HG02981 (cell line): Measurements from ENCODE around the gene RNF121.
"Not testable (repeated sequence)": the region's sequence is repeated elsewhere in the genome, so short reads cannot be mapped to it uniquely, and the experiment has no call there.

Source experiments
- ATAC-seq: cut with Tn5 transposase; IDR thresholded peaks from one replicate; pipeline ENCODE4 v1.9.1; 2021; ENCODE audit warnings: mild to moderate bottlenecking, moderate library complexity; ENCODE audit not compliant: unreplicated experiment

Gene RNF121

DNA sequence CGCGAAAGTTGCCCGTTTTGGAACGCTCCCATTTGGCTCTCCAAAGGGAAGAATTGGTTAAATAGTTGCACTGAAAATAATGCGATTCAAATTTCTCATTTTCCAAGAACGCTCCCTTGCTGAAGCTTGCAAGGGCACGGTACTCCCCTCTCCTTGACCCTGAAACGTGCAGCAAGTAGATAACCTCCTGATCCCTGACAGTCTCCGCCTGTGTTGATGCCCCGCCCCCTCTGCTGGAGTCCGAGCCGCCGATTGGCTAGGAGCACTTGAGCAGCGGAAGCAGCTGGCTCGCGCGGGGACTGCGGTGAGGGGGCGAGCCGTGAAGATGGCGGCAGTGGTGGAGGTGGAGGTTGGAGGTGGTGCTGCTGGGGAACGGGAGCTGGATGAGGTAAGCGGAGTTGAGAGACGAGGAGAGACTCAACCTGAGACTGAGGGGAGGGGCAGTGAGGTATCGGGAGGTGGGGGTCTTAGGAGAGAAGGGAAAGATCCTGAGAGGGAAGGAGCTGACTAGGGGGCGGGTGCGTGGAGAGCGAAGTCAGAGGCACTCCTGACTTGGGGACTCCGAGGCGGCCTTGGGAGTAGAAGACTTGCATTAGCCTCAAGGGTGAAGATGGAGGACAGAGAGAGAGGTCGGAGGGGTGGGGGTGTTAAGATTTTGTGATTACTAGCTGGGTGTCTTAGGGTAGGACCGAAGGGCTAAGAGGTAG lies at the start of gene RNF121:
Gene RNF121, plus strand, starts transcription at position 310 of the 707 bp plus-strand sequence. Its CDS starts 16 bp downstream, at position 326.
- ATAC-seq: peak; percentile 81

GRCh38 chr11:71885806-71886205 lies 43.0 kb upstream of the RNF121 start:
- ATAC-seq: not testable (repeated sequence)

GRCh38 chr11:71888335-71889010 lies 40.4 kb upstream of the RNF121 start:
- ATAC-seq: not testable (repeated sequence)

GRCh38 chr11:71889181-71889872 lies 39.5 kb upstream of the RNF121 start:
- ATAC-seq: not testable (repeated sequence)

- ATAC-seq: no peak
Observed at GRCh38 chr11:71895961-71896360, 32.9 kb upstream of the RNF121 start.

DNA sequence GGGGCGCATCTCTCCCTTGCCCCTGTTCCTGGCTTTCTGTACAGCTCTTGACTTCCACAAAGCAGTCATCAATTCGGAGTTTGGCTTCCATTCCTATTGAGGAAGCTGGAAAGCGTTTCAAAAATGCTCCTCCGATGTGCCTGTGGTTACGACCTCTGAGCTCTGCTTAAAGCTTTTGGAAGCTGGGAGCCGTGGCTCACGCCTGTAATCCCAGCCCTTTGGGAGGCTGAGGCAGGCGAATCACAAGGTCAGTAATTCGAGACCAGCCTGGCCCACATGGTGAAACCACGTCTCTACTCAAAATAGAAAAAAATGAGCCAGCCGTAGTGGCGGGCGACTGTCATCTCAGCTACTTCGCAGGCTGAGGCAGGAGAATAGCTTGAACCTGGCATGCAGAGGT lies 27.7 kb upstream of the RNF121 start:
- ATAC-seq: not testable (repeated sequence)

GRCh38 chr11:71908218-71908617 lies 20.6 kb upstream of the RNF121 start:
- no peak for ATAC-seq

DNA sequence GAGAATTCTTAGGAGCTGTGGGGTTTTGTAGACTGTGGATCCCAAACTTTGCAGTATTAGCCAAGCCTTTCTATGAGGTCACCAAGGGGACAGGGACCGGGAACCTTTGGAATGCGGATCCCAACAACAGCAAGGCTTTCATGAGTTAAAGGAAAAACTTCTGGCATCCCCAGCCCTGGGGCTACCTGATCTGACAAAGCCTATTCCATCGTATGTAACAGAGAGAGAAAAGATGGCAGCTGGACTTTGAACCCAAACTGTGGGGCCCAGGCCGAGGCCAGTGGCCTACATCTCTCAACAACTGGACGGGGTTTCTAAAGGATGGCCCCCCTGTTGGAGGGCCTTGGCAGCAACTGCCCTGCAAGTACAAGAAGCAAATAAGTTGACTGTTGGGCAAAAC lies 18.1 kb upstream of the RNF121 start:
- ATAC-seq: not testable (repeated sequence)

- ATAC-seq: not testable (repeated sequence)
Observed at GRCh38 chr11:71911321-71911985, 17.4 kb upstream of the RNF121 start.

DNA sequence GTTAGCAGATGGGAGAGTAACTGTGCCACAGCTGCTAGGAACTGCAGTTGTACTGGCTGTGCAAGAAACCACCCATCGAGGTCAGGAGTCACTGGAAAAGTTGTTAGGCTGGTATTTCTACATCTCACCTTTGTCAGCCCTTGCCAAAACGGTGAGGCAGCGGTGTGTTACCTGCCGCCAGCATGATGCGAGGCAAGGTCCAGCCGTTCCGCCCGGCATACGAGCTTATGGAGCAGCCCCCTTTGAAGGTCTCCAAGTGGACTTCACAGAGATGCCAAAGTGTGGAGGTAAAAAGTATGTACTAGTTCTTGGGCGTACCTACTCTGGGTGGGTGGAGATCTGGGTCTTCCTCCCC lies 16.9 kb upstream of the RNF121 start:
- ATAC-seq: not testable (repeated sequence)

DNA sequence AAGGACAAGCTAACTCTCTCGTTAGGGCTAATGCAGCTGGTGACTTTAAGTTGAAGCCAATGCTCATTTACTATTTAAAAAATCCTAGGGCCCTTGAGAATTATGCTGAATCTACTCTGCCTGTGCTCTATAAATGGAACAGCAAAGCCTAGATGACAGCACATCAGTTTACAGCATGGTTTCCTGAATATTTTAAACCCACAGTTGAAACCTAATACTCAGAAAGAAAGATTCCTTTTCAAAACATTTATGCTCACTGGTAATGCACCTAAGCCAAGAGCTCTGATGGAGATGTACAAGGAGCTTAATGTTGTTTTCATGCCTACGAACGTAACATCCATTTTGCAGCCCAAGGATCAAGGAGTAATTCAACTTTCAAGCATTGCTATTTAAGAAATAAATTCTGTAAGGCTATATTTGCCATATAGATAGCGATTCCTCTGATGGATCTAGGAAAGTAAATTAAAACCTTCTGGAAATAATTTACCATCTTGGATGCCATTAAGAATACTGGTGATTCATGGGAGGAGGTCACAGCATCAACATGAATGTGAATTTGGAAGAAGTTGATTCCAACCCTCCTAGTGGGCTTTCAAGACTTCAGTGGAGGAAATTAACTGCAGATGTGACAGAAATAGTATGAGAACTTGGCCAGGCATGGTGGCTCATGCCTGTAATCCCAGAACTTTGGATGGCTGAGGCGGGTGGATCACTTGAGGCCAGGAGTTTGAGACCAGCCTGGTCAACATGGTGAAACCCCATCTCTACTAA lies 14.9 kb upstream of the RNF121 start:
- ATAC-seq: no peak

GRCh38 chr11:71914617-71915189 lies 14.1 kb upstream of the RNF121 start:
- ATAC-seq: no peak

DNA sequence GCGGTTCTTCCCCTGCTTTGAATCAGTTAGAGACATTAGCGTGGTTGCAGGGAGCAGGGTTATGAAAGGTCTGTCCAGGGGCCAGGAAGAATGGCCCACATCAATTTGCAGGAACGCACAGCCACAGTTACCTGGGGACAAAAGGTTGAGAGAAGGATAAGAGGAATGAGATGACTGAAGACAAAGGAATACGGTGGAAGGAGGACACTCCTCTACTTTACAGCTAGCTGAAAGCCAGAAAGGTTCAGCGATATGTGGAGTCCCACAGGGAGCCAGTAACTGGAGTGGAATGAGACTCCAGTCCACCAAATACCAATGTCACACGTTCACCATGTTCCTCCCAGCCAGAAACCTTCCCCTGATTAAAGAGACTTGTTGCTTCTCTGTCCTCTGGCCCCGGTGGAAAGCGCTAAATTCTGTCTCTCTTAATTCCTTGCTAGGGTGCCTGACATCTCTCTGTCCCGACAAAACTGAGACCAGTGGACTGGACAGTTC lies 11.2 kb upstream of the RNF121 start:
- ATAC-seq: no peak

- ATAC-seq: peak; percentile 60
Observed at GRCh38 chr11:71927820-71928736, 768 bp upstream of the RNF121 start, which contains the start of gene XNDC1N. Gene XNDC1N (minus strand): TSS chr11:71928594. CDS start chr11:71923353, 5,241 bp downstream.

GRCh38 chr11:71929491-71929890 lies 645 bp downstream of the RNF121 start:
- ATAC-seq: no peak

DNA sequence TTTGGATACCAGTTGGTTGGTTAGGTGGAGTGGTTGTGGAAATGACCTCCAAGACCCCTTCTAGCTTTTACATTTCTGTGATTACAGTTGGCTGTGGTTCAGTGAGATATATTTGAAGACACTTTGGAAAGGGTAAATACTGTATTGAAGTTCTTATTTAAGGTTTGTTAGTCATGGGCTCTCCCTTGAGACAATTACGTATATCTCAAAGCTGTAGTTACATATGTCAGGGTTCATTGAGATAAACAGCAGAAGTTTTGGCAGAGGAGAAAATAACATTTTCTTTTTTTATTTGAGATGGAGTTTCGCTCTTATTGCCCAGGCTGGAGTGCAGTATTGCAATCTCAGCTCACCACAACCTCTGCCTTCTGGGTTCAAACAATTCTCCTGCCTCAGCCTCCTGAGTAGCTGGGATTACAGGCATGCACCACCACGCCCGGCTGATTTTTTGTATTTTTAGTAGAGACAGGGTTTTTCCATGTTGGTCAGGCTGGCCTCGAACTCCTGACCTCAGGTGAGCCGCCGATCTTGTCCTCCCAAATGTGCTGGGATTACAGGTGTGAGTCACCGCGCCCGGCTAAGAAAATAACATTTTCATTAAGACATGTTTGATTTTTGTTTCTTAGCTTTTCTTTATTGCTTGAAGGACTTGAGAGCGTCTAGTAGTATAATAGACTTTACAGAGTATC lies 1.9 kb downstream of the RNF121 start:
- ATAC-seq: no peak

DNA sequence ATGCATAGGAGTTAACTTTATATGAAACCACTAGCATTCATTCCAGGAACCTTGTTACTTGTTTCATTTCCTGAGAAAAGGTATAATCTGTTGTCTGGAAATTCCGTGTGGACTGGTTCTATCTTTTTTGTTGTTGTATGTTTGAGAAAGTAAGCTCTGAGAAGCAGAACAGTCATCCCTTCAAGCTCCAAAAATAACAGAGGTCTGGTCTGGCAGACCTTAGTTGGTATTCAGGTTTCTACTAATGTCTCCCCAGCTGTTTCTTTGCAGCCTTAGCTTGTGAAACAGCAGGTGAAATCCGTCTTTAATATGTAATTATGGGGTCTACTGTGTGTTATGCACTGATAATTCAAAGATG lies 2.4 kb downstream of the RNF121 start:
- no peak for ATAC-seq

DNA sequence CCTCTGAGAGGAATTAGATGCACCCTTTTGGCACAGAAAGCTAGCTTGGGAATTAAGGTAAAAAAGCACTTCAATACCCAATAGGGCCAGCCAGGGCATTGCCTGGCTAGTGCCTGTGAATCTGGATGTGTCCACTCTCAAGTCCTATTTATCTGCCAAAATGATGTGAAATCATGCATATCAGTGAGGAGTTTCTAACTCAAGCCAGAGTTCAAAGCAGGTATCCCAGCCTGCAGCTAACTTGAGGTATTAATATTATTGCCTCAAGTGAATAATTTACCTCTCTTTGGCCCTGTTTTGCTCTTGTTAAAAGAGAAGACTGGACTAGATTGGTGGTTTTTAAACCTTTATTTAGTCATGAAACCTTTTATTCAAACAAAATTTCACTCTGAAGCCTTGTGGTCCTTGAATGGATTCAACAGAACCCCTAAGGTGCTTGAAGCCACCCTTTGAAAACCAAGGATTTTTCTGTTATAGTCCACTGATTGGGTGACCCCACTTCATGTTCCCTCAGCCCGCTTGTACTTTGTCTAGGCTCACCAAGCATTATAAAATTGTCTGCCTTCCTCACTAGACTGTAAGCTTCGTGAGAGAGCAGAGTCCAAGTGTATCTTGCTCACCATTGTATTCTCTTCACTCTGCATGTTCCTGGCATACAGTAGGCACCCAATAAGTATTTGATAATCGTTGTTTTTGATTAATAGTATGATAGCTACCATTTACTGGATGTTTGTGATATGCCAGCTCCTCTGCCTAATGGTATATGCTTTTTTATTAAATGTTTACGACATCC lies 4.5 kb downstream of the RNF121 start:
- no peak for ATAC-seq
